ENCODE results near the gene AK5. TPM values are rescaled to one million over a fixed set of nuclear protein-coding genes. Genes with fewer than 3 reads are reported as not detected.

AK5 gene
- total and polyA plus RNA-seq, 2 of the 4 experiments (the other 2 are of a cell fraction): 22.5 to 25.8 TPM

- CTCF ChIA-PET: interaction anchor here (0.6 to 1.7 kb wide), 8 partner anchors 13 to 146 kb away, joined by 3 to 4 read pairs (median 3); no protein-coding TSS in a partner anchor
- peaks cover 9% of the 10 kb centered on the region for H3K9me1 ChIP-seq (ENCODE audit: insufficient read depth, low read length)
- H4K8ac ChIP-seq (ENCODE audit: low read depth in 2 of 2, low read length in 2 of 2): peak overlapping the region; percentile 96 to 99
- H4K20me1 ChIP-seq (ENCODE audit: insufficient read depth, low read length): no peaks in the 10 kb centered on the region
- peak overlapping the region; percentile 85 for H2AK9ac ChIP-seq (replicated peaks; ENCODE audit: low read depth, low read length, poor library complexity)
- peak overlapping the region; percentile 100 for H2BK120ac ChIP-seq (ENCODE audit: low read depth, low read length)
- H3K56ac ChIP-seq (ENCODE audit: extremely low read depth, insufficient read depth, low read length): peak overlapping the region; percentile 99
- H2AFZ ChIP-seq (replicated peaks; ENCODE audit: low read length, poor library complexity): peak overlapping the region; percentile 56
- H3K27me3 ChIP-seq (ENCODE audit: control insufficient read depth, insufficient read depth, low read length): no peaks in the 10 kb centered on the region
- dilution Hi-C loops (cut with HindIII; ENCODE audit: low sequenced_read_pairs, unreplicated experiment): no loop called here
- ATAC-seq (ENCODE audit: low read depth): peak; percentile 58
- H2BK5ac ChIP-seq (ENCODE audit: low read depth, low read length, poor library complexity, severe bottlenecking): peak overlapping the region; percentile 99
- peak overlapping the region; percentile 94 for H3K27ac ChIP-seq (ENCODE audit: insufficient read depth, low read length)
- peaks cover 2% of the 10 kb centered on the region; the same call in 1 of the 2 replicates for H3K9me3 ChIP-seq (ENCODE audit: control insufficient read depth, insufficient read depth, low read length)
- H3K4me2 ChIP-seq (ENCODE audit: low read depth, low read length): peak overlapping the region; percentile 59
- no peak for TF ChIP-seq RCOR1 (IDR thresholded peaks at IDR 0.05; ENCODE audit: insufficient replicate concordance, low read length)
- 0 out of 2 replicates have a peak, but pooled peaks have one; percentile 22 for TF ChIP-seq CTCF (conservative IDR thresholded peaks at IDR 0.05; ENCODE audit: low read depth, low read length)
- TF ChIP-seq SMC3 (IDR thresholded peaks at IDR 0.05; ENCODE audit: low read depth, low read length): 0 out of 2 replicates have a peak, but pooled peaks have one; percentile 18
- H3K18ac ChIP-seq (ENCODE audit: low read depth, low read length): peak overlapping the region; percentile 98
- BruUV-seq (replicated peaks): no TSS peak
- H2AK5ac ChIP-seq (ENCODE audit: low read depth, low read length): peak overlapping the region; percentile 87
- H3K4ac ChIP-seq (ENCODE audit: low read depth, low read length): peak overlapping the region; percentile 100
- peak overlapping the region; percentile 99 for H2BK20ac ChIP-seq (ENCODE audit: low read depth, low read length)
- H3K23ac ChIP-seq (ENCODE audit: low read depth, low read length): peak overlapping the region; percentile 98
- H3K79me1 ChIP-seq (ENCODE audit: low read depth in 1 of 2, low read length in 2 of 2): peaks cover 4 to 42% of the 10 kb centered on the region in 2 experiments; a peak in 3 of 4 replicates
- in situ Hi-C loops (cut with MboI; ENCODE audit: low sequenced_read_pairs): no loop called here
- DNase-seq: peak; percentile 54
- WGBS, 2 experiments (ENCODE audit: extremely low coverage in 2 of 2, insufficient read length in 1 of 2): 26% methylated on average over 5 of the region's 10 CpGs; no CpG with 5 or more reads in 1 of the 2 experiments
- peak overlapping the region; percentile 83; the same call in 2 of the 3 replicates for H2BK15ac ChIP-seq (ENCODE audit: low read depth, low read length)
- POLR2A ChIA-PET (ENCODE audit: unreplicated experiment): interaction anchor here (0.6 to 0.9 kb wide), 3 partner anchors 21 to 364 kb away, joined by 3 to 5 read pairs (median 3); no protein-coding TSS in a partner anchor
- H3K36me3 ChIP-seq (ENCODE audit: control insufficient read depth, insufficient read depth, low read length): no peaks in the 10 kb centered on the region
- H3K4me3 ChIP-seq (ENCODE audit: insufficient read depth, low read depth, low read length): no peak overlapping the region
- intact Hi-C loops (cut with micrococcal nuclease): loop anchor here (2.0 to 5.0 kb wide), 2 partner anchors 144 to 233 kb away; partner anchors contain the start of gene AK5
- H3K4me1 ChIP-seq (ENCODE audit: control insufficient read depth, insufficient read depth, low read length): peaks cover 23% of the 10 kb centered on the region
- H4K91ac ChIP-seq (ENCODE audit: insufficient read depth, low read depth, low read length): peak overlapping the region; percentile 99
- peak overlapping the region; percentile 65 for H3K9ac ChIP-seq (ENCODE audit: low read depth, low read length)
- H3K14ac ChIP-seq (replicated peaks; ENCODE audit: low read depth, low read length): peak overlapping the region; percentile 96
- peak overlapping the region; percentile 97 for H4K5ac ChIP-seq (ENCODE audit: low read depth, low read length)
Observed at GRCh38 chr1:77514921-77515776, 233.3 kb downstream of the AK5 start.
